ENCODE results near the gene SLC6A11.

The SLC6A11 gene

GRCh38 chr3:10810376-10810775, 5.7 kb upstream of the SLC6A11 start:
- peaks cover 24% of the 10 kb centered on the region for H3K27me3 Mint-ChIP-seq
- no peak overlapping the region for H3K27ac Mint-ChIP-seq
- no peak for DNase-seq (ENCODE audit: low spot score in 2 of 2)

GRCh38 chr3:10813425-10813824, 2.6 kb upstream of the SLC6A11 start:
- no peak overlapping the region for H3K27ac Mint-ChIP-seq
- no peaks in the 10 kb centered on the region for H3K4me1 Mint-ChIP-seq
- H3K9me3 Mint-ChIP-seq = peaks cover 1% of the 10 kb centered on the region
- H3K4me3 Mint-ChIP-seq = no peak overlapping the region
- H3K27me3 Mint-ChIP-seq = peaks cover 16% of the 10 kb centered on the region
- ATAC-seq (ENCODE audit: low read depth) (no peak), DNase-seq (ENCODE audit: low spot score in 2 of 2) (no peak)
- H3K36me3 Mint-ChIP-seq = no peaks in the 10 kb centered on the region

More at GRCh38 chr3:10810376-10810775, 5.7 kb upstream of the SLC6A11 start:
- Mint-ChIP-seq H3K36me3 (no peaks in the 10 kb centered on the region), H3K4me3 (no peak overlapping the region), H3K4me1 (no peaks in the 10 kb centered on the region), H3K9me3 (peaks cover 1% of the 10 kb centered on the region)
- no peak for ATAC-seq (ENCODE audit: low read depth)

- H3K4me3 Mint-ChIP-seq = no peak overlapping the region
- H3K27me3 Mint-ChIP-seq = peaks cover 15% of the 10 kb centered on the region
- DNase-seq (ENCODE audit: low spot score in 2 of 2) = no peak
- H3K27ac Mint-ChIP-seq = no peak overlapping the region
- H3K4me1 Mint-ChIP-seq = no peaks in the 10 kb centered on the region
- no peaks in the 10 kb centered on the region for H3K36me3 Mint-ChIP-seq
- ATAC-seq (ENCODE audit: low read depth) = no peak
- H3K9me3 Mint-ChIP-seq = no peaks in the 10 kb centered on the region
Observed at GRCh38 chr3:10814623-10815022, 1.4 kb upstream of the SLC6A11 start.

- H3K27ac Mint-ChIP-seq = no peak overlapping the region
Observed at GRCh38 chr3:10815487-10815886, 541 bp upstream of the SLC6A11 start.

GRCh38 chr3:10816863-10817253, 830 bp downstream of the SLC6A11 start:
- Mint-ChIP-seq H3K27ac (no peak overlapping the region), H3K9me3 (no peaks in the 10 kb centered on the region), H3K4me1 (no peaks in the 10 kb centered on the region), H3K36me3 (no peaks in the 10 kb centered on the region), H3K27me3 (peaks cover 11% of the 10 kb centered on the region), H3K4me3 (no peak overlapping the region)
- ATAC-seq (ENCODE audit: low read depth) (no peak), DNase-seq (ENCODE audit: low spot score in 2 of 2) (no peak)

More at GRCh38 chr3:10815487-10815886, 541 bp upstream of the SLC6A11 start:
- no peaks in the 10 kb centered on the region for H3K9me3 Mint-ChIP-seq
- H3K4me3 Mint-ChIP-seq = no peak overlapping the region
- ATAC-seq (ENCODE audit: low read depth) = no peak
- H3K4me1 Mint-ChIP-seq = no peaks in the 10 kb centered on the region
- DNase-seq (ENCODE audit: low spot score in 2 of 2) = no peak
- peaks cover 16% of the 10 kb centered on the region for H3K27me3 Mint-ChIP-seq
- H3K36me3 Mint-ChIP-seq = no peaks in the 10 kb centered on the region

- Mint-ChIP-seq H3K4me3 (no peak overlapping the region), H3K27me3 (peaks cover 11% of the 10 kb centered on the region), H3K4me1 (no peaks in the 10 kb centered on the region), H3K27ac (no peak overlapping the region), H3K9me3 (no peaks in the 10 kb centered on the region), H3K36me3 (no peaks in the 10 kb centered on the region)
- ATAC-seq (ENCODE audit: low read depth) (no peak), DNase-seq (ENCODE audit: low spot score in 2 of 2) (no peak)
Observed at GRCh38 chr3:10817506-10817905, 1.5 kb downstream of the SLC6A11 start.

- H3K4me3 Mint-ChIP-seq = no peak overlapping the region
- no peak overlapping the region for H3K27ac Mint-ChIP-seq
- H3K4me1 Mint-ChIP-seq = no peaks in the 10 kb centered on the region
- peaks cover 9% of the 10 kb centered on the region for H3K27me3 Mint-ChIP-seq
- no peak for ATAC-seq (ENCODE audit: low read depth)
- H3K9me3 Mint-ChIP-seq = peaks cover 1% of the 10 kb centered on the region
- DNase-seq (ENCODE audit: low spot score in 2 of 2) = no peak
- H3K36me3 Mint-ChIP-seq = no peaks in the 10 kb centered on the region
Observed at GRCh38 chr3:10822055-10822454, 6.0 kb downstream of the SLC6A11 start.

- no peak overlapping the region for H3K27ac Mint-ChIP-seq
- peaks cover 10% of the 10 kb centered on the region for H3K27me3 Mint-ChIP-seq
- no peaks in the 10 kb centered on the region for H3K36me3 Mint-ChIP-seq
- DNase-seq (ENCODE audit: low spot score in 2 of 2) = no peak
- no peak for ATAC-seq (ENCODE audit: low read depth)
- H3K9me3 Mint-ChIP-seq = peaks cover 1% of the 10 kb centered on the region
- H3K4me1 Mint-ChIP-seq = no peaks in the 10 kb centered on the region
- H3K4me3 Mint-ChIP-seq = no peak overlapping the region
Observed at GRCh38 chr3:10822708-10823515, 6.9 kb downstream of the SLC6A11 start.

- Mint-ChIP-seq H3K27ac (no peak overlapping the region), H3K4me1 (no peaks in the 10 kb centered on the region), H3K4me3 (no peak overlapping the region), H3K9me3 (peaks cover 1% of the 10 kb centered on the region), H3K36me3 (no peaks in the 10 kb centered on the region), H3K27me3 (peaks cover 10% of the 10 kb centered on the region)
- ATAC-seq (ENCODE audit: low read depth) (no peak), DNase-seq (ENCODE audit: low spot score in 2 of 2) (no peak)
Observed at GRCh38 chr3:10823516-10823818, 7.4 kb downstream of the SLC6A11 start.

- H3K27ac Mint-ChIP-seq = no peak overlapping the region
- peaks cover 1% of the 10 kb centered on the region for H3K9me3 Mint-ChIP-seq
- no peak overlapping the region for H3K4me3 Mint-ChIP-seq
- ATAC-seq (ENCODE audit: low read depth) (no peak), DNase-seq (ENCODE audit: low spot score in 2 of 2) (no peak)
- H3K4me1 Mint-ChIP-seq = no peaks in the 10 kb centered on the region
- H3K36me3 Mint-ChIP-seq = no peaks in the 10 kb centered on the region
- peaks cover 10% of the 10 kb centered on the region for H3K27me3 Mint-ChIP-seq
Observed at GRCh38 chr3:10824468-10824867, 8.4 kb downstream of the SLC6A11 start.

GRCh38 chr3:10833855-10834414, 17.9 kb downstream of the SLC6A11 start:
- Mint-ChIP-seq H3K27ac (no peak overlapping the region), H3K4me3 (no peak overlapping the region), H3K4me1 (no peaks in the 10 kb centered on the region), H3K36me3 (no peaks in the 10 kb centered on the region), H3K27me3 (peaks cover 4% of the 10 kb centered on the region), H3K9me3 (no peaks in the 10 kb centered on the region)
- no peak for ATAC-seq (ENCODE audit: low read depth)
- no peak for DNase-seq (ENCODE audit: low spot score in 2 of 2)

GRCh38 chr3:10834951-10835350, 18.9 kb downstream of the SLC6A11 start:
- Mint-ChIP-seq H3K4me3 (no peak overlapping the region), H3K36me3 (no peaks in the 10 kb centered on the region), H3K9me3 (no peaks in the 10 kb centered on the region), H3K4me1 (no peaks in the 10 kb centered on the region), H3K27ac (no peak overlapping the region), H3K27me3 (peaks cover 11% of the 10 kb centered on the region)
- no peak for DNase-seq (ENCODE audit: low spot score in 2 of 2)
- no peak for ATAC-seq (ENCODE audit: low read depth)

- H3K27ac Mint-ChIP-seq = no peak overlapping the region
- peaks cover 14% of the 10 kb centered on the region for H3K27me3 Mint-ChIP-seq
- no peaks in the 10 kb centered on the region for H3K9me3 Mint-ChIP-seq
- ATAC-seq (ENCODE audit: low read depth) = no peak
- H3K36me3 Mint-ChIP-seq = no peaks in the 10 kb centered on the region
- H3K4me1 Mint-ChIP-seq = no peaks in the 10 kb centered on the region
- no peak overlapping the region for H3K4me3 Mint-ChIP-seq
- no peak for DNase-seq (ENCODE audit: low spot score in 2 of 2)
Observed at GRCh38 chr3:10835406-10835805, 19.4 kb downstream of the SLC6A11 start.

GRCh38 chr3:10836676-10837075, 20.6 kb downstream of the SLC6A11 start:
- no peaks in the 10 kb centered on the region for H3K4me1 Mint-ChIP-seq
- ATAC-seq (ENCODE audit: low read depth) = no peak
- H3K27me3 Mint-ChIP-seq = peaks cover 14% of the 10 kb centered on the region
- DNase-seq (ENCODE audit: low spot score in 2 of 2) = no peak
- H3K27ac Mint-ChIP-seq = no peak overlapping the region
- H3K4me3 Mint-ChIP-seq = no peak overlapping the region
- H3K9me3 Mint-ChIP-seq = no peaks in the 10 kb centered on the region
- H3K36me3 Mint-ChIP-seq = no peaks in the 10 kb centered on the region

- Mint-ChIP-seq H3K36me3 (no peaks in the 10 kb centered on the region), H3K4me3 (no peak overlapping the region), H3K27ac (no peak overlapping the region), H3K9me3 (no peaks in the 10 kb centered on the region), H3K4me1 (no peaks in the 10 kb centered on the region), H3K27me3 (peaks cover 13% of the 10 kb centered on the region)
- DNase-seq (ENCODE audit: low spot score in 2 of 2) = no peak
- ATAC-seq (ENCODE audit: low read depth) = no peak
Observed at GRCh38 chr3:10837849-10838248, 21.8 kb downstream of the SLC6A11 start.
